ENCODE data around the gene SLC10A7.

DNA sequence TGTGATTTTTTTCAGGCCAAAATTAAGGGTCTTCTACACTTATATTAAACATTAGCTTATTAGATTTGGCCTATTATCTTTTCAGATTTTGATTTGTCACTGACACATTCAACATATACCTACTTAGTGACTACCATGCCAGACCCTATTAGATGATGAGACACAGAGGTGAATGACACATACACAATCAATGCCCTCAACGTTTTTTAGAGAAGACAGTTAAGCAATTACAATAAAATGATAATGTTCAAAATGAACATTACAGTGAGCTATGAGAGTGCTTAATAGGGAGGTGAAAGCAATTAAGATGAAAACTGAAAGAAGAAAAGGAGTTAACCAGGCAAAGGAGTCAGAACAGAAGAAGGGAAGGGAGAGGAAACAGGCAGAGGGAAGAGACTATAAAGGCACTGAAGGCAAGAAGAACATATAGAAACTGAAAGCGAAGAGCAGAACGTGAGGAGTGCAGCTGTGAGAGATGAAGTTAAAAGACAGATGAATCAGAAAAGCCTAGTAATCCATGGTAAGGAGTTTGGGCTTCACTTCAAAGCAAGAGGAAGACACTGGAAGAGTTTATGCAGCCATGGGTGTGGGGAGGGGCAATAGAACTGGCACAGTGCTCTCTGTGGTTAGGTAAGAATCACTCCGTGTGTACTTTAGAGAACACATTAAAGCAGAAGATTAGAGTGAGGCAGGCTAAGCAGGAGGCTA is 188.4 kb downstream of the SLC10A7 start:
- TF ChIP-seq, protein P1, sequence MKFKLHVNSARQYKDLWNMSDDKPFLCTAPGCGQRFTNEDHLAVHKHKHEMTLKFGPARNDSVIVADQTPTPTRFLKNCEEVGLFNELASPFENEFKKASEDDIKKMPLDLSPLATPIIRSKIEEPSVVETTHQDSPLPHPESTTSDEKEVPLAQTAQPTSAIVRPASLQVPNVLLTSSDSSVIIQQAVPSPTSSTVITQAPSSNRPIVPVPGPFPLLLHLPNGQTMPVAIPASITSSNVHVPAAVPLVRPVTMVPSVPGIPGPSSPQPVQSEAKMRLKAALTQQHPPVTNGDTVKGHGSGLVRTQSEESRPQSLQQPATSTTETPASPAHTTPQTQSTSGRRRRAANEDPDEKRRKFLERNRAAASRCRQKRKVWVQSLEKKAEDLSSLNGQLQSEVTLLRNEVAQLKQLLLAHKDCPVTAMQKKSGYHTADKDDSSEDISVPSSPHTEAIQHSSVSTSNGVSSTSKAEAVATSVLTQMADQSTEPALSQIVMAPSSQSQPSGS (CRISPR knock-in tag; IDR thresholded peaks at IDR 0.05), result no peak
- TF ChIP-seq L3MBTL2 (IDR thresholded peaks at IDR 0.05), result no peak
- no peak for TF ChIP-seq ZBTB8A (IDR thresholded peaks at IDR 0.05; ENCODE audit: partially characterized antibody)
- no peak for TF ChIP-seq TBP (optimal IDR thresholded peaks at IDR 0.05; ENCODE audit: low read depth, low read length)
- no peak for TF ChIP-seq POLR2A (conservative IDR thresholded peaks at IDR 0.05)
- TF ChIP-seq, protein P2, sequence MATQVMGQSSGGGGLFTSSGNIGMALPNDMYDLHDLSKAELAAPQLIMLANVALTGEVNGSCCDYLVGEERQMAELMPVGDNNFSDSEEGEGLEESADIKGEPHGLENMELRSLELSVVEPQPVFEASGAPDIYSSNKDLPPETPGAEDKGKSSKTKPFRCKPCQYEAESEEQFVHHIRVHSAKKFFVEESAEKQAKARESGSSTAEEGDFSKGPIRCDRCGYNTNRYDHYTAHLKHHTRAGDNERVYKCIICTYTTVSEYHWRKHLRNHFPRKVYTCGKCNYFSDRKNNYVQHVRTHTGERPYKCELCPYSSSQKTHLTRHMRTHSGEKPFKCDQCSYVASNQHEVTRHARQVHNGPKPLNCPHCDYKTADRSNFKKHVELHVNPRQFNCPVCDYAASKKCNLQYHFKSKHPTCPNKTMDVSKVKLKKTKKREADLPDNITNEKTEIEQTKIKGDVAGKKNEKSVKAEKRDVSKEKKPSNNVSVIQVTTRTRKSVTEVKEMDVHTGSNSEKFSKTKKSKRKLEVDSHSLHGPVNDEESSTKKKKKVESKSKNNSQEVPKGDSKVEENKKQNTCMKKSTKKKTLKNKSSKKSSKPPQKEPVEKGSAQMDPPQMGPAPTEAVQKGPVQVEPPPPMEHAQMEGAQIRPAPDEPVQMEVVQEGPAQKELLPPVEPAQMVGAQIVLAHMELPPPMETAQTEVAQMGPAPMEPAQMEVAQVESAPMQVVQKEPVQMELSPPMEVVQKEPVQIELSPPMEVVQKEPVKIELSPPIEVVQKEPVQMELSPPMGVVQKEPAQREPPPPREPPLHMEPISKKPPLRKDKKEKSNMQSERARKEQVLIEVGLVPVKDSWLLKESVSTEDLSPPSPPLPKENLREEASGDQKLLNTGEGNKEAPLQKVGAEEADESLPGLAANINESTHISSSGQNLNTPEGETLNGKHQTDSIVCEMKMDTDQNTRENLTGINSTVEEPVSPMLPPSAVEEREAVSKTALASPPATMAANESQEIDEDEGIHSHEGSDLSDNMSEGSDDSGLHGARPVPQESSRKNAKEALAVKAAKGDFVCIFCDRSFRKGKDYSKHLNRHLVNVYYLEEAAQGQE (IDR thresholded peaks at IDR 0.05; ENCODE audit: borderline replicate concordance), result no peak
- TF ChIP-seq, protein P2 (CRISPR knock-in tag; IDR thresholded peaks at IDR 0.05; ENCODE audit: low read depth), result no peak
- no peak for TF ChIP-seq RCOR1 (IDR thresholded peaks at IDR 0.05; ENCODE audit: borderline replicate concordance in 1 of 2, low read depth in 2 of 2, low read length in 2 of 2)

Measured in K562 (cell line).